ENCODE data around the gene TBC1D2B.
A peak's percentile ranks its signal among the peaks of the same experiment; 100 is the strongest.

Gene TBC1D2B

GRCh38 chr15:78097667-78098066 is 20.2 kb upstream of the TBC1D2B start:
- no peak for DNase-seq

- no peak for DNase-seq
These were observed 15.9 kb upstream of the TBC1D2B start for GRCh38 chr15:78093242-78094020.

- DNase-seq: no peak
These were observed 14.9 kb upstream of the TBC1D2B start, which contains the start of gene SH2D7 for GRCh38 chr15:78092261-78093041. Gene SH2D7, plus strand, starts transcription at chr15:78092561. Its CDS starts 24 bp downstream, at chr15:78092585.

GRCh38 chr15:78090422-78091063 is 13.0 kb upstream of the TBC1D2B start:
- DNase-seq: no peak

- DNase-seq: no peak
These were observed 11.2 kb upstream of the TBC1D2B start for GRCh38 chr15:78088773-78089080.

- peak in 1 of 51 donors; percentile 5 for DNase-seq
These were observed 10.7 kb upstream of the TBC1D2B start for GRCh38 chr15:78087951-78088772.

GRCh38 chr15:78085928-78086327 is 8.4 kb upstream of the TBC1D2B start:
- no peak for DNase-seq

GRCh38 chr15:78084449-78084750 is 6.9 kb upstream of the TBC1D2B start:
- no peak for DNase-seq

- DNase-seq: no peak
These were observed 6.4 kb upstream of the TBC1D2B start for GRCh38 chr15:78083687-78084448.

GRCh38 chr15:78083186-78083585 is 5.7 kb upstream of the TBC1D2B start:
- DNase-seq: no peak

- no peak for DNase-seq
These were observed 5.2 kb upstream of the TBC1D2B start for GRCh38 chr15:78082743-78083110.

- no peak for DNase-seq
These were observed 4.7 kb upstream of the TBC1D2B start for GRCh38 chr15:78082106-78082742.

- DNase-seq: no peak
These were observed 2.6 kb upstream of the TBC1D2B start for GRCh38 chr15:78080088-78080460.

- no peak for DNase-seq
These were observed 2.0 kb upstream of the TBC1D2B start for GRCh38 chr15:78079298-78080087.

- DNase-seq: no peak
These were observed 330 bp upstream of the TBC1D2B start for GRCh38 chr15:78077871-78078210.

GRCh38 chr15:78076231-78077052 is 1.1 kb downstream of the TBC1D2B start:
- no peak for DNase-seq

- DNase-seq: peak in 2 of 51 donors; percentile 23 to 34
These were observed 1.9 kb downstream of the TBC1D2B start for GRCh38 chr15:78075490-78076230.
